SK-N-MC (cell line): ENCODE data around the gene CPLANE1.

Experiments
- EZH2 ChIP-seq: fragments of 200-600 bp; sonication (generic); IDR thresholded peaks from one replicate; pipeline ENCODE4 v1.6.1; 2017; ENCODE audit warnings: antibody characterized with exemption
- FOXP2 ChIP-seq: optimal IDR thresholded peaks from 2 replicates; pipeline ENCODE3; 2011; ENCODE audit warnings: mild to moderate bottlenecking, moderate library complexity; ENCODE audit not compliant: insufficient read depth; ENCODE audit errors: extremely low read length, control extremely low read depth
- POLR2AphosphoS5 ChIP-seq: IDR thresholded peaks from 2 replicates; pipeline ENCODE4 v1.6.1; 2012; ENCODE audit warnings: mild to moderate bottlenecking, low read depth, low read length, borderline replicate concordance

DNA sequence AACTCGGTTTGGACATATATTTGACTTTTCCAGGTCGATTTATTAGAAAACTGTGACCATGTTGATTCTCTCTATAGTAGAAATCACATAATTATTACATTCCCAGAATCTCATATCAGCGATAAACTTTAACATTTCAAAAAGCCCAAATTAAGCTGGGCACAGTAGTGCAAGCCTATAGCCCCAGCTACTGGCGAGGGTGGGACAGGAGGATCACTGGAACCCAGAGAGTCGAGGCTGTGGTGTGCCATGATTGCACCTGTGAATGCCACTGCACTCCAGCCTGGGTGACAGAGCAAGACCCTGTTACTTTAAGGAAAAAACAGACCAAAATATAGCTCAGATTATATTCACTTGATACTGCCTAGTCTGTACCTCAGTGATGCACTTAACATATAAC is 128.9 kb downstream of the CPLANE1 start:
- TF ChIP-seq EZH2 (no peak), POLR2AphosphoS5 (no peak), FOXP2 (no peak)
